ENCODE measurements around the gene WDR1.

Gene WDR1

GRCh38 chr4:10072420-10073017, 44.1 kb downstream of the WDR1 start:
- Histone ChIP-seq H3K4me1 (ENCODE audit: insufficient read depth, low read length) (no peaks in the 10 kb centered on the region), H2AFZ (ENCODE audit: low read depth, low read length) (no peak overlapping the region), H3K36me3 (ENCODE audit: insufficient read depth, low read length) (peaks cover 44% of the 10 kb centered on the region), H3K27me3 (ENCODE audit: insufficient read depth, low read length, poor library complexity) (no peaks in the 10 kb centered on the region), H3K79me2 (ENCODE audit: insufficient read depth, low read length) (no peaks in the 10 kb centered on the region), H3K4me3 (ENCODE audit: low read depth in 1 of 2, low read length in 2 of 2) (no peak overlapping the region), H3K4me2 (ENCODE audit: insufficient read depth, low read length) (no peak overlapping the region), H3K27ac (ENCODE audit: low read length) (no peak overlapping the region), H3K9me3 (ENCODE audit: insufficient read depth, low read length, severe bottlenecking) (no peaks in the 10 kb centered on the region), H3K9ac (ENCODE audit: low read depth, low read length) (no peak overlapping the region), H4K20me1 (ENCODE audit: insufficient read depth, low read length) (peaks cover 8% of the 10 kb centered on the region)
- ATAC-seq (ENCODE audit: insufficient read depth, low read depth): 0 out of 3 replicates have a peak, but pooled peaks have one; percentile 22
- DNase-seq: no peak
- no peak for TF ChIP-seq CTCF (IDR thresholded peaks at IDR 0.05; ENCODE audit: borderline replicate concordance, extremely low read depth, low read length, poor library complexity, severe bottlenecking)
- TF ChIP-seq EZH2 (IDR thresholded peaks at IDR 0.05; ENCODE audit: borderline replicate concordance, low read depth, low read length, severe bottlenecking): no peak

- Histone ChIP-seq H3K36me3 (ENCODE audit: insufficient read depth, low read length) (peaks cover 11% of the 10 kb centered on the region), H3K4me1 (ENCODE audit: insufficient read depth, low read length) (no peaks in the 10 kb centered on the region), H3K27ac (ENCODE audit: low read length) (no peak overlapping the region), H3K9me3 (ENCODE audit: insufficient read depth, low read length, severe bottlenecking) (no peaks in the 10 kb centered on the region), H2AFZ (ENCODE audit: low read depth, low read length) (no peak overlapping the region), H3K79me2 (ENCODE audit: insufficient read depth, low read length) (no peaks in the 10 kb centered on the region), H3K4me2 (ENCODE audit: insufficient read depth, low read length) (no peak overlapping the region), H3K4me3 (ENCODE audit: low read depth in 1 of 2, low read length in 2 of 2) (no peak overlapping the region), H4K20me1 (ENCODE audit: insufficient read depth, low read length) (no peaks in the 10 kb centered on the region), H3K9ac (ENCODE audit: low read depth, low read length) (no peak overlapping the region), H3K27me3 (ENCODE audit: insufficient read depth, low read length, poor library complexity) (no peaks in the 10 kb centered on the region)
- ATAC-seq (ENCODE audit: insufficient read depth, low read depth): no peak
- TF ChIP-seq CTCF (IDR thresholded peaks at IDR 0.05; ENCODE audit: borderline replicate concordance, extremely low read depth, low read length, poor library complexity, severe bottlenecking) (no peak), EZH2 (IDR thresholded peaks at IDR 0.05; ENCODE audit: borderline replicate concordance, low read depth, low read length, severe bottlenecking) (no peak)
- DNase-seq: no peak
These were observed 47.4 kb downstream of the WDR1 start for GRCh38 chr4:10069075-10069642.

GRCh38 chr4:10066670-10067651, 49.6 kb downstream of the WDR1 start:
- no peak overlapping the region for H3K27ac ChIP-seq (ENCODE audit: low read length)
- H3K9me3 ChIP-seq (ENCODE audit: insufficient read depth, low read length, severe bottlenecking): no peaks in the 10 kb centered on the region
- no peak overlapping the region for H2AFZ ChIP-seq (ENCODE audit: low read depth, low read length)
- TF ChIP-seq EZH2 (IDR thresholded peaks at IDR 0.05; ENCODE audit: borderline replicate concordance, low read depth, low read length, severe bottlenecking): no peak
- TF ChIP-seq CTCF (IDR thresholded peaks at IDR 0.05; ENCODE audit: borderline replicate concordance, extremely low read depth, low read length, poor library complexity, severe bottlenecking): no peak
- ATAC-seq (ENCODE audit: insufficient read depth, low read depth) (no peak), DNase-seq (no peak)
- H3K4me3 ChIP-seq (ENCODE audit: low read depth in 1 of 2, low read length in 2 of 2): no peak overlapping the region
- H3K9ac ChIP-seq (ENCODE audit: low read depth, low read length): no peak overlapping the region
- H3K79me2 ChIP-seq (ENCODE audit: insufficient read depth, low read length): no peaks in the 10 kb centered on the region
- no peaks in the 10 kb centered on the region for H4K20me1 ChIP-seq (ENCODE audit: insufficient read depth, low read length)
- H3K4me1 ChIP-seq (ENCODE audit: insufficient read depth, low read length): no peaks in the 10 kb centered on the region
- no peaks in the 10 kb centered on the region for H3K36me3 ChIP-seq (ENCODE audit: insufficient read depth, low read length)
- no peaks in the 10 kb centered on the region for H3K27me3 ChIP-seq (ENCODE audit: insufficient read depth, low read length, poor library complexity)
- no peak overlapping the region for H3K4me2 ChIP-seq (ENCODE audit: insufficient read depth, low read length)
